ENCODE results near the gene AFF3. TPM values are rescaled to one million over a fixed set of nuclear protein-coding genes. Genes with fewer than 3 reads are reported as not detected.

AFF3 gene
- total RNA-seq, 1 experiment from 2014 or later: 0.22 TPM

- H3K9me3 Mint-ChIP-seq: no peaks in the 10 kb centered on the region; a peak in 1 of 5 replicates
These were observed 288.0 kb downstream of the AFF3 start for GRCh38 chr2:99854236-99854852.

More at GRCh38 chr2:99854236-99854852, 288.0 kb downstream of the AFF3 start:
- Histone ChIP-seq H2BK20ac (ENCODE audit: low read depth, low read length, poor library complexity, severe bottlenecking) (no peak overlapping the region), H2AFZ (ENCODE audit: low read length) (no peak overlapping the region), H3K56ac (ENCODE audit: insufficient read length, low read depth, low read length) (no peak overlapping the region), H2BK5ac (ENCODE audit: insufficient read length, low read length) (no peak overlapping the region), H2BK12ac (ENCODE audit: insufficient read length, low read depth, low read length) (no peak overlapping the region), H3K18ac (ENCODE audit: insufficient read length, low read depth, low read length) (no peak overlapping the region), H2AK5ac (ENCODE audit: insufficient read length, low read length) (no peak overlapping the region), H3K4ac (ENCODE audit: low read depth, low read length) (no peak overlapping the region), H3K9me3 (ENCODE audit: control insufficient read depth, low read depth, low read length) (no peaks in the 10 kb centered on the region), H3K14ac (ENCODE audit: insufficient read depth, low read length) (no peak overlapping the region), H4K5ac (ENCODE audit: insufficient read length, low read depth, low read length) (no peak overlapping the region), H3T11ph (ENCODE audit: low read length) (no peak overlapping the region), H4K91ac (ENCODE audit: insufficient read length, low read depth, low read length) (no peak overlapping the region), H3K4me2 (ENCODE audit: insufficient read depth, insufficient read length, low read length) (no peak overlapping the region), H2BK120ac (ENCODE audit: low read depth, low read length, poor library complexity, severe bottlenecking) (no peak overlapping the region), H3K79me2 (ENCODE audit: insufficient read depth, low read length) (no peaks in the 10 kb centered on the region), H3K4me1 (ENCODE audit: insufficient read depth, low read length) (no peaks in the 10 kb centered on the region), H3K79me1 (ENCODE audit: insufficient read depth, low read depth, low read length, poor library complexity, severe bottlenecking) (no peaks in the 10 kb centered on the region), H2BK15ac (ENCODE audit: low read depth, low read length) (no peak overlapping the region), H3K27me3 (ENCODE audit: insufficient read depth, low read length) (no peaks in the 10 kb centered on the region), H4K20me1 (ENCODE audit: control insufficient read depth, insufficient read depth, insufficient read length) (no peaks in the 10 kb centered on the region), H3K27ac (ENCODE audit: insufficient read length, low read depth, low read length) (no peak overlapping the region), H3K9ac (ENCODE audit: extremely low read depth, insufficient read length, low read length) (no peak overlapping the region), H4K8ac (replicated peaks; ENCODE audit: insufficient read length, low read depth, low read length) (no peak overlapping the region), H3K23me2 (ENCODE audit: insufficient read length, low read depth, low read length, poor library complexity, severe bottlenecking) (no peaks in the 10 kb centered on the region), H3K23ac (ENCODE audit: insufficient read length, low read depth, low read length) (no peak overlapping the region)
- DNase-seq: no peak
- Mint-ChIP-seq H3K4me1 (no peaks in the 10 kb centered on the region), H3K27ac (no peak overlapping the region; a peak in 1 of 7 replicates), H3K36me3 (ENCODE audit: insufficient read depth in 1 of 3, low read depth in 3 of 3) (no peaks in the 10 kb centered on the region), H3K27me3 (ENCODE audit: low read depth) (no peaks in the 10 kb centered on the region; the same call in 1 of the 2 replicates), H3K4me3 (no peak overlapping the region)
- no CpG with 5 or more reads among the region's 5 CpGs for WGBS (ENCODE audit: extremely low coverage, insufficient read length, low lambda C conversion rate)
- no peak for TF ChIP-seq CTCF (conservative IDR thresholded peaks at IDR 0.05)
